Neural crest cell (in vitro differentiated cells): ENCODE results near the gene MAPK11. TPM values are rescaled to one million over a fixed set of nuclear protein-coding genes. Genes with fewer than 3 reads are reported as not detected.
A peak's percentile ranks its signal among the peaks of the same experiment; 100 is the strongest.

Source experiments
- DNase-seq: peaks from one replicate; pipeline ENCODE4 v3.0.0; 2021; ENCODE audit warnings: low read depth, mixed read lengths, low spot score
- H3K27ac Mint-ChIP-seq: one replicate; pipeline ENCODE4 v1.8.0; 2021; ENCODE audit warnings: mild to moderate bottlenecking, mixed read lengths; ENCODE audit not compliant: unreplicated experiment
- H3K27me3 Mint-ChIP-seq: 2 replicates; pipeline ENCODE4 v1.8.0; 2021; ENCODE audit warnings: low read depth, mild to moderate bottlenecking, mixed read lengths
- H3K36me3 Mint-ChIP-seq: 2 replicates; pipeline ENCODE4 v1.8.0; 2021; ENCODE audit warnings: low read depth, mild to moderate bottlenecking, mixed read lengths
- H3K4me1 Mint-ChIP-seq: 2 replicates; pipeline ENCODE4 v1.8.0; 2021; ENCODE audit warnings: mixed read lengths
- H3K4me3 Mint-ChIP-seq: one replicate; pipeline ENCODE4 v1.8.0; 2021; ENCODE audit warnings: mild to moderate bottlenecking, mixed read lengths
- H3K9me3 Mint-ChIP-seq: 2 replicates; pipeline ENCODE4 v1.8.0; 2021; ENCODE audit warnings: mixed read lengths
- total RNA-seq: library from RNA; stranded (reverse); gene quantifications from 2 replicates; pipeline ENCODE4 v1.2.1, GENCODE V29; 2021
- TF ChIP-seq, protein P1 (sequence below): fragments of 200-600 bp; sonication (generic); conservative IDR thresholded peaks from 2 replicates; pipeline ENCODE4 v1.5.0; 2021; ENCODE audit warnings: antibody characterized with exemption, mild to moderate bottlenecking

The MAPK11 gene
- total RNA-seq, 1 donor from 2014 or later, result 16.3 TPM

GRCh38 chr22:50310031-50310722 lies 40.0 kb upstream of the MAPK11 start:
- no peaks in the 10 kb centered on the region for H3K27me3 Mint-ChIP-seq
- TF ChIP-seq, protein P1, sequence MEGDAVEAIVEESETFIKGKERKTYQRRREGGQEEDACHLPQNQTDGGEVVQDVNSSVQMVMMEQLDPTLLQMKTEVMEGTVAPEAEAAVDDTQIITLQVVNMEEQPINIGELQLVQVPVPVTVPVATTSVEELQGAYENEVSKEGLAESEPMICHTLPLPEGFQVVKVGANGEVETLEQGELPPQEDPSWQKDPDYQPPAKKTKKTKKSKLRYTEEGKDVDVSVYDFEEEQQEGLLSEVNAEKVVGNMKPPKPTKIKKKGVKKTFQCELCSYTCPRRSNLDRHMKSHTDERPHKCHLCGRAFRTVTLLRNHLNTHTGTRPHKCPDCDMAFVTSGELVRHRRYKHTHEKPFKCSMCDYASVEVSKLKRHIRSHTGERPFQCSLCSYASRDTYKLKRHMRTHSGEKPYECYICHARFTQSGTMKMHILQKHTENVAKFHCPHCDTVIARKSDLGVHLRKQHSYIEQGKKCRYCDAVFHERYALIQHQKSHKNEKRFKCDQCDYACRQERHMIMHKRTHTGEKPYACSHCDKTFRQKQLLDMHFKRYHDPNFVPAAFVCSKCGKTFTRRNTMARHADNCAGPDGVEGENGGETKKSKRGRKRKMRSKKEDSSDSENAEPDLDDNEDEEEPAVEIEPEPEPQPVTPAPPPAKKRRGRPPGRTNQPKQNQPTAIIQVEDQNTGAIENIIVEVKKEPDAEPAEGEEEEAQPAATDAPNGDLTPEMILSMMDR, result no peak
- DNase-seq, result no peak
- H3K4me3 Mint-ChIP-seq, result peak overlapping the region; percentile 72
- H3K4me1 Mint-ChIP-seq, result peaks cover 20% of the 10 kb centered on the region
- no peaks in the 10 kb centered on the region for H3K9me3 Mint-ChIP-seq
- H3K36me3 Mint-ChIP-seq, result no peaks in the 10 kb centered on the region
- no peak overlapping the region for H3K27ac Mint-ChIP-seq

- Mint-ChIP-seq H3K27me3 (no peaks in the 10 kb centered on the region), H3K36me3 (no peaks in the 10 kb centered on the region), H3K9me3 (no peaks in the 10 kb centered on the region), H3K27ac (no peak overlapping the region), H3K4me1 (peaks cover 20% of the 10 kb centered on the region), H3K4me3 (peak overlapping the region; percentile 72)
- DNase-seq, result no peak
- TF ChIP-seq, protein P1, result no peak
These were observed 39.4 kb upstream of the MAPK11 start for GRCh38 chr22:50309601-50309991.

- Mint-ChIP-seq H3K27ac (peak overlapping the region; percentile 92), H3K27me3 (no peaks in the 10 kb centered on the region), H3K4me1 (peaks cover 15% of the 10 kb centered on the region), H3K9me3 (no peaks in the 10 kb centered on the region), H3K36me3 (no peaks in the 10 kb centered on the region), H3K4me3 (peak overlapping the region; percentile 89)
- DNase-seq, result no peak
- TF ChIP-seq, protein P1, result no peak
These were observed 38.9 kb upstream of the MAPK11 start for GRCh38 chr22:50308986-50309600.

DNA sequence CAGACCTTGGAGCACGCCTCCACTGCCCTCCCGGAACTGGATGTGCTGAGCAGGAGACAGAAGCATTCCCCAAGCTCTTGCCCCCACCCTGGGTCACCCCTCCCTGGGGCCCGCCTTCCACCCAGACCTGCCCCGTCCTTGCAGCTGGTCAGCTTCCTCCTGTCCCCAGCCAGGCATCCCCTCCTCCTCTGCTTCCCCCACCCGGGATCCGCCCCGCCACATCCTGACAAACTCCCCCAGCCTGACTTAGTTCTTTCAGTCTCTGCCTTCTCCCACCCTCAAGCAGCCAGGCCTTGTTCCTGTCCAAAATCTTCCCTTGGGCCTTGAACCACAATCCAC lies 38.4 kb upstream of the MAPK11 start:
- Mint-ChIP-seq H3K36me3 (no peaks in the 10 kb centered on the region), H3K4me3 (peak overlapping the region; percentile 89), H3K9me3 (no peaks in the 10 kb centered on the region), H3K27ac (peak overlapping the region; percentile 92), H3K4me1 (peaks cover 15% of the 10 kb centered on the region), H3K27me3 (no peaks in the 10 kb centered on the region)
- DNase-seq, result no peak
- TF ChIP-seq, protein P1, result no peak

DNA sequence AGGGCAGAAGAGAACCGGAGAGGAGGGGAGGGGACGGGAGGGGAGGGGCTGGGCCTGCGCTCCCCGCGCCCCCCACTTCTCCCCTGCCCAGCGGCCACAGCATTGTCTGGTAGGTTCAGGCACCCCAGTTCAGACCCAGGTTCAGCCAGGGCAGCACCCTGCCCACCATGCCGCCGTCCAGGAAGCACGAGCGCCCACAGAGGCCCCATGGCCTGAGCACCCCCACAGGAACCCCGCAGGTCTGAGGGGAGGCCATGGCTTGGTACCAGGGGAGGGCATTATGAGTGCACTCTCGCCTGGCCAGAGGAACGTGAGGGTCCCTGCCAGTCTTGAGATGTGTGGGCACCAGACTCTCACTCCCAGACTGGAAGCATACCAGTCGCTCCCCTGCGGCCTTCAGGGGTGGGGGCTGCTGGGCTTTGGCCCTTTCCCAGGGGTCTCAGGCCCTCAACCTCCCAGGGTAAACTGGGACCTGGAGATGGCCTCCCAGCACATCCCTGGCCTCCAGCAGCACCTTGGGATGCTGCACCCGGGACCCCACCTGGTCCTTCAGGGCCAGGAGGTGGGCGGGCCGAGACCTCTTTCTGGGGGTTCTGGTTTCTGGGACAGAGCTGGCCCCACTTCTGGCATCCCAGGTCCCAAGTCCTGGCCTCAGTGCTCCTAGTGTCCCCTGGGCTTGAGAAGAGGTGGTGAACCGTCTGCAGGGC lies 37.9 kb upstream of the MAPK11 start:
- H3K27me3 Mint-ChIP-seq, result no peaks in the 10 kb centered on the region
- H3K9me3 Mint-ChIP-seq, result no peaks in the 10 kb centered on the region
- no peaks in the 10 kb centered on the region for H3K36me3 Mint-ChIP-seq
- DNase-seq, result no peak
- no peak overlapping the region for H3K27ac Mint-ChIP-seq
- TF ChIP-seq, protein P1, result no peak
- H3K4me3 Mint-ChIP-seq, result peak overlapping the region; percentile 89
- H3K4me1 Mint-ChIP-seq, result peaks cover 15% of the 10 kb centered on the region
